Endothelial cell of umbilical vein (primary cell): ENCODE measurements around the gene PLD6.

Experiments
- POLR2A ChIP-seq: IDR thresholded peaks from 2 replicates; pipeline ENCODE4 v1.6.1; 2012; ENCODE audit warnings: low read depth, mild to moderate bottlenecking, control low read depth, low read length
- POLR2AphosphoS5 ChIP-seq: IDR thresholded peaks from 2 replicates; pipeline ENCODE4 v1.6.1; 2012; ENCODE audit warnings: low read depth, mild to moderate bottlenecking, control low read depth, low read length, moderate library complexity; ENCODE audit not compliant: insufficient read depth

- TF ChIP-seq POLR2A = no peak
- no peak for TF ChIP-seq POLR2AphosphoS5
Observed at GRCh38 chr17:17176341-17176740, 29.8 kb downstream of the PLD6 start.
